NOMO-1 treated with dmso at 0.1 percent for 144 hours (cell line): Measurements from ENCODE around the gene IL1A.
A peak's percentile ranks its signal among the peaks of the same experiment; 100 is the strongest.

Source experiments
- DNase-seq: peaks from one replicate; lab custom pipeline; 2025; ENCODE audit not compliant: unreplicated experiment; lab: John Stamatoyannopoulos, UW

IL1A gene

DNA sequence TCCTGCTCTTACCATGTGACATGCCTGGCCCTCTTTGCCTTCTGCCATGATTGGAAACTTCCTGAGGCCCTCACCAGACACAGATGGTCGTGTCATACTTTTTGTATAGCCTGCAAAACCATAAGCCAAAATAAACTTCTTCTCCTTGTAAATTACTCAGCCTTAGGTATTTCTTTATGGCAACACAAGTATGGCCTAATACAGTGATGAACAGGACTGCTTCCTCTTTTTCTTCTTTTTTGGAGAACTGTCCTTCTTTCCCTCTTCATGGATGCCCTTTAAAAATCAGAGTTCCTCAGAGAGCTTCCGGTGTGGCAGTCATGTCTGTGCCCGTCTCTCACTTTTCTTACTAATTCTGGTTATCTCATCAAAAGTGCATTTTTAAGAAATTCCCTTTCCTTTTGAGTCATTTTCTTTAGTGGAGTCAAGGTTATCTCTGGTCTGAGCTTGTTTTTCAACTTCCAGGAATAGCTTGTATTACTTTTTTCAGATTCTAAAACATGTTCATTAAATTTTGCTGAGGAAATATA lies 9.2 kb upstream of the IL1A start:
- DNase-seq, result peak; percentile 80

DNA sequence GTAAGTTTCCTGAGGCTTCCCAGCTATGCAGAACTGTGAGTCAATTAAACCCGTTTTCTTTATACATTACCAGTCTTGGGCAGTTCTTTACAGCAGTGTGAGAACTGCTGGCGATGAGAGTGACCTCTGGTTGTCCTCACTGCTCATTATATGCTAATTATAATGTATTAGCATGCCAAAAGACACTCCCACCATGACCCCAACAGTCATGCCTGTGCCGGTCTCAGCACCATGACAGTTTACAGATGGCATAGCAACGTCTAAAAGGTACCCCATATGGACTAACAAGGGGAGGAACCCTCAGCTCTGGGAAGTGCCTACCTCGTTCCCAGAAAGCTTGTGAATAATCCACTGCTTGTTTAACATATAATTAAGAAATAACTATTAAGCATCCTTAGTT lies 8.1 kb upstream of the IL1A start:
- no peak for DNase-seq

DNA sequence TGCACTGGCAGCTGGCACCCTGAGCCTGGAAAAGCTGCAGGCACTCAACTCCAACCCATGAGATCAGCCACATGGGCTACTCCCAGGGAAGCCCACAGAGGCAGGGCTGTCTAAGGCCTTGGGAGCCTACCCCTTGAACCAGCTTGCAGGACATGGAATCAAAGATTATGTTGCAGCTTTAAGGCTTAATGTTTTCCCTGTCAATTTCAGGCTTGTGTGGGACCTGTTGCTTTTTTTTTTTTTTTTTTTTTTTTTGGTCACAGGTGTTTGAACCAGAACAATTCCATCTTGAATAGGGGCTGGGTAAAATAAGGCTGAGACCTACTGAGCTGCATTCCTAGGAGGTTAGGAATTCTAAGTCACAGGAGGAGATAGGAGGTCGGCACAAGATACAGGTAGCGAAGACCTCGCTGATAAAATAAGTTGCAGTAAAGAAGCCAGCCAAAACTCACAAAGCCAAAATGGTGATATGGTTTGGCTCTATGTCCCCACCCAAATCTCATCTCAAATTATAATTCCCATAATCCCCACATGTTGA lies 7.5 kb upstream of the IL1A start:
- no peak for DNase-seq

DNA sequence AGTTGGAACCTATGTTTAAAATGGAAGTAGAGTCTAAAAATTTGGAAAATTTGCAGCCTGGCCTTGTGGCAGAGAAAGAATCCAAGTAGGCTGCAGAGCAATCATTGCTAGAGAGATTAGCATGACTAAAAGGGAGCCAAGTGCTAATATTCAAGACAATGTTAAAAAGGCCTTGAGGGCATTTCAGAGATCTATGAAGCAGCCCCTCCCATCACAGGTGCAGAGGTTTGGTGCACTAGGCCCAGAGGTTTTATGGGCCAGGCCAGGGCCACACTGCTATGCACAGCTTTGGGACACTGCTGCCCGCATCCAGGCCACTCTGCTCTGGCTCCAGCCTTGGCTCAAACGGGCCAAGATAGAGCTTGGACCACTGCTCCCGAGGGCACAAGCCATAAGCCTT lies 6.7 kb upstream of the IL1A start:
- no peak for DNase-seq

DNA sequence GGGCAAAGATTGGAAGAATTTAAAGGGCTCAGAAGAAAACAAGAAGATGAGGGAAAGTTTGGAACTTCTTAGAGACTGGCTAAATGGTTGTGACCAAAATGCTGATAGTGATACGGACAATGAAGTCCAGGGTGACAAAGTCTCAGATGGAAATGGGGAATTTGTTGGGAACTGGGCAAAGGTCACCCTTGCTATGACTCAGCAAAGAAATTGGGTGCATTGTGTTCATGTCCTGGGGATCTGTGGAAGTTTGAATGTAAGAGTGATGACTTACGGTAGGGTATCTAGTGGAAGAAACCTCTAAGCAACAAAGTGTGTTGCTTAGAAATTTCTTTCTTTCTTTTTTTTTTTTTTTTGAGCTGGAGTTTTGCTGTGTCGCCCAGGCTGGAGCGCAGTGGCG lies 6.0 kb upstream of the IL1A start:
- DNase-seq, result no peak

GRCh38 chr2:112789186-112789585 lies 4.9 kb upstream of the IL1A start:
- DNase-seq, result no peak

GRCh38 chr2:112788653-112789052 lies 4.4 kb upstream of the IL1A start:
- no peak for DNase-seq

DNA sequence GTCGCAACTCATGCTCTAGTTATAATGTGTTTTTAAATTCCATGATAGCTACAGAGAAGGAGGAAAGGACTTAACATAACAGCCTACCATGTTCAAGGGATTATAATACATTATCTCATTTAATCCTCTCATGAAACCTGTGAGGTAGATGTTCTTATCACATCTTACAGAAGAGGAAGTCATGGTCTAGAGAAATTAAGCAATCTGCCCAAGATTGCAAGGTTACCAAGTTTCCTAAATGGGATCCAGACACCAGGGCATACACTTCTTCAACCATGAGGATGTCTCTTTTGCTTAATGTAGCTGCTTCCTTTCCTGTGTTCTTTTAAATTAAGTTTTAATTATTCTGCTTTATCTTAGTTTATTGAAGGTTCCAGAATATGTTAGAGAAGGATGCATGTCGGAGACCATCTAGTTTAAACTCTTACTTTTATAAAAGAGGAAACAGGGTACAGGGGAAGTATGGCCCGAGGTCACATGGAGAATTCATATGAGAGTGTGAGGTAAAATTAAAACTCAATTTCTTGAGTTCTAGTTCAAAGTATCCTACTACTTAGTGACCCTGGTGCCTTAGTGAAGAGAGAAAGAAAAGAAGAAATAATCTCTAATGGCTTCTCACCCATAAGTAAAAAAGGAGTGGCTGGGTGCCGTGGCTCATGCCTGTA lies 3.6 kb upstream of the IL1A start:
- DNase-seq, result peak; percentile 56

DNA sequence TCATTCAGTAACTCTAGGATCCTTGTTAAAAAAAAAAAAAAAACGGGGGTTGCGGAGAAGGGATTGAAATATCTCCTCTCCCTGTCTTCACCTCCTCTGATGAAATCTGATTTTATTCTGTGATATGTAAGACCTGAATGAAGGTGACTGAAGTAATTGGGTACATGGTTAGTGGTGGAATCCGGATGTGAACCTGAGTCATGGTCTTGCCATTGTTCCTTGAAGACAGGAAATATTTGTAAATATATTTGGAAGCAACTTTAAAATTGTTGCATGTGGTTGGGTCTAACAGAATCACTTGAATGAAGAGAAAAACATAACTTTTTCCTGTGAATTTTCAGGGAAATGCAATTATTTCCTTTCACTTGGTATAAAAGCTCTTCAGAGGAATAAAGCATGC lies 3.0 kb upstream of the IL1A start:
- no peak for DNase-seq

- DNase-seq, result no peak
These were observed 1.0 kb downstream of the IL1A start for GRCh38 chr2:112783187-112783714.

DNA sequence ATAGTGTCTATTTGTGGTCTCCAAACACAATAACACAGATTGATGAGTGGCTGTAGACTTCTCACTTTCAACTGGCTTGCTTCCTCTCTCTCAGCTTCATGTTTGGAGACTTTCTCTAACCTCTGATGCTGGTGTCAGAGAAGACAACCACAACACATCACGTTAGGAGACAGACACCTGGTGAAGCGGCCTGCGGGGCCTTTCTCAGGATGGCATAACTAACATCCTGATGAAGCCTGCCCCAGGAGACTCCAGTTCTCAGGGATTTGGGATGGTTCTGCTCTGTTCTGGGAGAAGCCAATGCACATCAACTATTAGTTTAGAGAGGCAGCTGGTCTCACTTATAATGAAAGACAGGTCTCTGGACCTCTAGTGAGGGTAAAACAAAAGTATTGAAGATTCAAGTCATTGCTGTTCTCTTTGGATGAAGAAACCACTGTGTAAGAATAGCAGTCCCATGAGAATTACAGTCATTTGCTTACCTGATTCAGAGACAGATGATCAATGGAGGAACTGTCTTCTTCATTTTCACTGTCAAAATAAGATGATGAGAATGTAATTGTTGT lies 2.0 kb downstream of the IL1A start:
- DNase-seq, result no peak

DNA sequence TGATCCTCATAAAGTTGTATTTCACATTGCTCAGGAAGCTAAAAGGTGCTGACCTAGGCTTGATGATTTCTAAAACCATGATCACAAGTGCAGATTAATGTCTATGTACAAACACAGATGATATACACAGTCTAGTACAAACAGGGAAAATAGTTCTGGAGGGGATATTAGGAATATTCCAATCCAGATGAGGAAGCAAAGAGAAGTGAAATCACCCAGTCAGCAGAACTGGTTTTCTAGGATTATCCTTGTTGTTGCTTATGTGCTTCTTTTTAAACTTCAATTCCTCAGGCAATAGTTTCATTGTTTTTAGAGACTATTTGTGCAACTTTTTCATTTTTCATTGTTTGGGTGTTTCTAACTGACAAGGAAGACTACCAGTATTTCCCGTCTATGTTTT lies 4.7 kb downstream of the IL1A start:
- no peak for DNase-seq

DNA sequence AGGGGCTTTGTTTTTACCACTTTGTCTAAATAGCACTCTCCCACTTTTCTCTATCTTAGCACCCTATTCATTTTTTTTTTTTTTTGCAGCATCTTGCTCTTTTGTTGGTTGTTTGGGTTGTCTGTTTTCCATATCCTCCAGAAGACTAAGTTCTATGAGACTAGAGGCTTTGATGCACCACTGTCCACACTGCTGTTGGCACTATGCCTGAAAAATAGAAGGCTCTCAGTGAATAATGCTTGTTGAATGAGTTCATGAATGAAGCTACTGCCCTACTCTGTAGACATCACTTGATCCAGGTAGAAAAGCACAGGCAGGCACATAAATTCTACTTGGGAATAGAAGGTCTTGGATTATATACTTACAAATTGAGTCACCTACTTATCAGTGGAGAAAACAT lies 7.3 kb downstream of the IL1A start:
- no peak for DNase-seq

DNA sequence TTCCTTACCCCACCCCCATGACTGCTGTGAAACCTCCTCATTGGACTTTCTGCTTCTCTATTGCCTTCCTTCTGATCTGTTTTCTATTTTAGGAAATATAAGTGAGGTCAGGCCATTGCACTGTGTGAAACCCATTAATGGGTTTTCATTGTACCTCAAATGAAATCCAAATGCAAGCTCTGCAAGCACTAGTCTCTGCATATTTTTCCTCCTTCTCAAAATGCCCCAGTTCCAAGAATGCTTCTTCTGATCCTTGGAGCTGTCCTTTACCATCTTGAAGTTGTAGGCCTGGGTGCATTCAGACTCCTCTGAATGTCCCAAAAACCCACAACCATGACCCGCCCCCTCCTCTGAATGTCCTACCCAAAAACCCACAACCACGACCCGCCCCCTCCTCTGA lies 8.2 kb downstream of the IL1A start:
- DNase-seq, result no peak

- DNase-seq, result no peak
These were observed 9.6 kb downstream of the IL1A start for GRCh38 chr2:112774536-112775285.

DNA sequence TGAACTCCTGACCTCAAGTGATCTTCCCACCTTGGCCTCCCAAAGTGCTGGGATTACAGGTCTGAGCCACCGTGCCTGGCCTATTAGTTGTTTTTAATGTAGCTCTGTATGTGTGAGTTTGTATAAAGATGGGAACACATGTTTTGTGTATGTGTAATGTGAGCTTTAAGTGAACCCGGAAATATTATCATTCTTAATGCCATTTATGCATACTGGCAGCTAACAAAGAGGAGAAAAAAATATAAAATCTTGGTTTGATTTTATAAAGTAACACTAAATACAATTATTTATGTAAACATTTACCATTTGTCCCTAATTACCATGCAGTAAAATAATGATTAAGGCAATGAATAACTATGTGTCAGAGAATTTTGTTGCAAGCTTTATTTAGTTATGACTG lies 10.7 kb downstream of the IL1A start:
- DNase-seq, result no peak

DNA sequence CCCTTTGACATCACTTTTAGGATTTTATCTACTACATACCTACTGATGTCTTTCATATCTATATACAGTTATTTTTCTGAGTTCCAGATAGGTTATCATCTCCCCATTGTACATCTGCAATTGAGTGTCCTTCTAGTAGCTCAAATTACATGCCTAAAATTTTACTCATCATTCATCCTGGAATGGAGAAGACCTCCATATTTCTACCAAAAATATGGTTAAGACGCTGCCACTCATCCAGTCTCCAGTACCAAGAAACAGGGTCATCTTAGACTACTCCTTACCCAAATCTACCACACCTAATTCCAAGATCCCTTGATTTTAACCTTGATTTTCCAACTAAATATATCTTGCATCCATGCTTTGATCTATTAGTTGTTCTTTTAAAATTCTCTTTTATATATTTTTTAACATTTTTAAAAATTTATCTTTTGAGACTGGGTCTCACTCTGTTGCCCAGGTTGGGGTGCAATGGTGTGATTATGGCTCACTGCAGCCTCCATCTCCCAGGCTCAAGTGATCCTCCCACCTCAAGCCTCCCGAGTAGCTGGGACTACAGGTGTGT lies 11.3 kb downstream of the IL1A start:
- DNase-seq, result no peak

DNA sequence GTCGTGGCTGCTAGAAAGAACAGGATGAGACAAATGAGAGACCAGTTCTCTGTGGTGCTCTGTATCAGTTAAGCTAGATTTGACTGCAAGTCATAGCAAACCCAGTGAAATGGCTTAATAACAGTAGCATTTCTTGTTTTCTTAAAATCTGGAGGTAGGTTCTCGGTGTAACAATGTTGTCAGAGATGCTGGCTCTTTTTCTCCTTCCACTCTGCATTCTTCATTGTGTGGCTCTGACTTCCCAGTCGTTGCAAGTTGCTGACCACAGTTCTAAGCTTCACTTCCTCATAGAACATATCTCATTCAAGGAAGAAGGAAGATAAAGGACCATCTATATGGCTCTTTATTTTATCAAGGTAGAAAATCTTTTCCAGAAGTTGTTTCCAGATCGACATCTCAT lies 12.0 kb downstream of the IL1A start:
- DNase-seq, result peak; percentile 44

DNA sequence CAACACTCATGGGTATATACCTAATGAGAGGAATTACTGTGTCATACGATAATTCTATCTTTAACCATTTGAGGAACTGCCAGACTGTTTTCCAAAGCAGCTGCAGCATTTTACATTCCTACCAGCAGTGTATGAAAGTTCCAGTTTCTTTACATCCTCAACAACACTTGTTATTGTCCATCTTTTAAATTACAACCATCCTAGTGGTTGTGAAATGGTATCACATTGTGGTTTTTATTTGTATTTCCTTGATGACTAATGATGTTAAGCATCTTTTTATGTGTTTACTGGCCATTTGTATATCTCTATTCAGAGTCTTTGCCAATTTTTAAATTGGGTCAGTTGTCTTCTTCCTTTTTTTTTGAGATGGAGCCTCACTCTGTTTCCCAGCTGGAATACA lies 15.9 kb downstream of the IL1A start:
- DNase-seq, result no peak

GRCh38 chr2:112767693-112768330 lies 16.5 kb downstream of the IL1A start:
- DNase-seq, result no peak

- no peak for DNase-seq
These were observed 19.0 kb downstream of the IL1A start for GRCh38 chr2:112765251-112765650.
